GM19035 (cell line): ENCODE results near the gene ALLC.
"Not testable (repeated sequence)": the region's sequence is repeated elsewhere in the genome, so short reads cannot be mapped to it uniquely, and the experiment has no call there.

Experiments
- ATAC-seq: cut with Tn5 transposase; IDR thresholded peaks from one replicate; pipeline ENCODE4 v1.9.1; 2021; ENCODE audit not compliant: unreplicated experiment

The ALLC gene

GRCh38 chr2:3657881-3658280 is at the start of gene ALLC:
ALLC (plus strand) TSS chr2:3658200; CDS start chr2:3671158, 12,958 bp downstream.
- no peak for ATAC-seq

GRCh38 chr2:3608373-3609278 is 49.4 kb upstream of the ALLC start:
- no peak for ATAC-seq

- not testable (repeated sequence) for ATAC-seq
Observed at GRCh38 chr2:3609279-3609673, 48.7 kb upstream of the ALLC start.

GRCh38 chr2:3610415-3610814 is 47.6 kb upstream of the ALLC start:
- ATAC-seq = no peak

- no peak for ATAC-seq
Observed at GRCh38 chr2:3610881-3611505, 47.0 kb upstream of the ALLC start.

- ATAC-seq = no peak
Observed at GRCh38 chr2:3611589-3611988, 46.4 kb upstream of the ALLC start.

GRCh38 chr2:3612639-3613523 is 45.1 kb upstream of the ALLC start:
- no peak for ATAC-seq

- ATAC-seq = no peak
Observed at GRCh38 chr2:3613524-3613905, 44.5 kb upstream of the ALLC start.

- not testable (repeated sequence) for ATAC-seq
Observed at GRCh38 chr2:3614743-3615142, 43.3 kb upstream of the ALLC start.

GRCh38 chr2:3615541-3616200 is 42.3 kb upstream of the ALLC start:
- not testable (repeated sequence) for ATAC-seq

- not testable (repeated sequence) for ATAC-seq
Observed at GRCh38 chr2:3616435-3617197, 41.4 kb upstream of the ALLC start.

- no peak for ATAC-seq
Observed at GRCh38 chr2:3617198-3617890, 40.7 kb upstream of the ALLC start.

GRCh38 chr2:3618367-3618766 is 39.6 kb upstream of the ALLC start:
- ATAC-seq = no peak

GRCh38 chr2:3619033-3619432 is 39.0 kb upstream of the ALLC start:
- no peak for ATAC-seq

- not testable (repeated sequence) for ATAC-seq
Observed at GRCh38 chr2:3619661-3620060, 38.3 kb upstream of the ALLC start.

GRCh38 chr2:3620834-3621233 is 37.2 kb upstream of the ALLC start:
- ATAC-seq = no peak

GRCh38 chr2:3622967-3623366 is 35.0 kb upstream of the ALLC start:
- no peak for ATAC-seq

- no peak for ATAC-seq
Observed at GRCh38 chr2:3624059-3624794, 33.8 kb upstream of the ALLC start.

GRCh38 chr2:3625186-3625585 is 32.8 kb upstream of the ALLC start:
- ATAC-seq = no peak
